ENCODE data around the gene LYL1. TPM values are rescaled to one million over a fixed set of nuclear protein-coding genes. Genes with fewer than 3 reads are reported as not detected.
A peak's percentile ranks its signal among the peaks of the same experiment; 100 is the strongest.

The LYL1 gene
- total and polyA plus RNA-seq, 9 of the 15 experiments (the other 6 are each of a cell fraction or from before 2014, with no cell fraction given) = 1.3 to 266 (median 34.0) TPM

DNA sequence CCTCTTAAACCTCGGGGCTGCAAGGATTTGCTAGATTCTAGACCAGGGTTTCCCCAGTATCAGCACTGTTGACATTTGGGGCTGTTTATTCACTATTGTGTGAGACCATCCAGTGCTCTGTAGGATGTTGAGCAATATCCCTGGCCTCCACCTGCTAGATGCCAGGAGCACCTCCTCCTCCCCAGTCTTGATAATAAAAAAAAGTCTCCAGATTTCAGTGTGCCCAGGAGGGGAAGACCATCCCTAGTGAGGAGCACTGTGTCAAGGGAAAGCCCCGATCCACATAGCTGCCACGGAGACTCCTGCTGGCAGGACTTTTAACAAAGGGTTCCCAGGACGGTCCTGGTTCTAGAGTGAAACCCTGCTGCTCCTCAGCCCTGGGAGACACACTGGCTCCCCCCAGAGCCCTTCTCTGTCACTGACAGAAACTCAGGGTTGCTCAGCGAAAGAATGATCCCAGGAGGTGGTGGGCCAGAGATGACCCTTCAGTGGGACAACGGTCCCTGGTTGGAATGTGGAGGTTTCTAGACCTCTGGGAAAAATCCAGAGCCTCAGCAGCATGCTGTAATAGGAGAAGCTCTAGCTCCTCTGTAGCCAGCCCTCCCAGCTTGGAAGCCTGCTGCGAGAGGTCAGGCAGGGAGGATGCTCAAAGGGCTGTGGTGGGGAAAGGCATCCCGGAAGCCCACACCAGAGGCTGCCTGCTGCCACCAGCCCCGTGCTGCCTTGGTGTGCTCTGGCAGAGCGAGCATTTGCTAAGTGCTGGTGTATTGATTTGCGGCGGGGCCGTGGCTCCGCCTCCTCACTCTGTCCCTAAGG, 20.3 kb downstream of the LYL1 start (continued):
- TF ChIP-seq, protein P1, sequence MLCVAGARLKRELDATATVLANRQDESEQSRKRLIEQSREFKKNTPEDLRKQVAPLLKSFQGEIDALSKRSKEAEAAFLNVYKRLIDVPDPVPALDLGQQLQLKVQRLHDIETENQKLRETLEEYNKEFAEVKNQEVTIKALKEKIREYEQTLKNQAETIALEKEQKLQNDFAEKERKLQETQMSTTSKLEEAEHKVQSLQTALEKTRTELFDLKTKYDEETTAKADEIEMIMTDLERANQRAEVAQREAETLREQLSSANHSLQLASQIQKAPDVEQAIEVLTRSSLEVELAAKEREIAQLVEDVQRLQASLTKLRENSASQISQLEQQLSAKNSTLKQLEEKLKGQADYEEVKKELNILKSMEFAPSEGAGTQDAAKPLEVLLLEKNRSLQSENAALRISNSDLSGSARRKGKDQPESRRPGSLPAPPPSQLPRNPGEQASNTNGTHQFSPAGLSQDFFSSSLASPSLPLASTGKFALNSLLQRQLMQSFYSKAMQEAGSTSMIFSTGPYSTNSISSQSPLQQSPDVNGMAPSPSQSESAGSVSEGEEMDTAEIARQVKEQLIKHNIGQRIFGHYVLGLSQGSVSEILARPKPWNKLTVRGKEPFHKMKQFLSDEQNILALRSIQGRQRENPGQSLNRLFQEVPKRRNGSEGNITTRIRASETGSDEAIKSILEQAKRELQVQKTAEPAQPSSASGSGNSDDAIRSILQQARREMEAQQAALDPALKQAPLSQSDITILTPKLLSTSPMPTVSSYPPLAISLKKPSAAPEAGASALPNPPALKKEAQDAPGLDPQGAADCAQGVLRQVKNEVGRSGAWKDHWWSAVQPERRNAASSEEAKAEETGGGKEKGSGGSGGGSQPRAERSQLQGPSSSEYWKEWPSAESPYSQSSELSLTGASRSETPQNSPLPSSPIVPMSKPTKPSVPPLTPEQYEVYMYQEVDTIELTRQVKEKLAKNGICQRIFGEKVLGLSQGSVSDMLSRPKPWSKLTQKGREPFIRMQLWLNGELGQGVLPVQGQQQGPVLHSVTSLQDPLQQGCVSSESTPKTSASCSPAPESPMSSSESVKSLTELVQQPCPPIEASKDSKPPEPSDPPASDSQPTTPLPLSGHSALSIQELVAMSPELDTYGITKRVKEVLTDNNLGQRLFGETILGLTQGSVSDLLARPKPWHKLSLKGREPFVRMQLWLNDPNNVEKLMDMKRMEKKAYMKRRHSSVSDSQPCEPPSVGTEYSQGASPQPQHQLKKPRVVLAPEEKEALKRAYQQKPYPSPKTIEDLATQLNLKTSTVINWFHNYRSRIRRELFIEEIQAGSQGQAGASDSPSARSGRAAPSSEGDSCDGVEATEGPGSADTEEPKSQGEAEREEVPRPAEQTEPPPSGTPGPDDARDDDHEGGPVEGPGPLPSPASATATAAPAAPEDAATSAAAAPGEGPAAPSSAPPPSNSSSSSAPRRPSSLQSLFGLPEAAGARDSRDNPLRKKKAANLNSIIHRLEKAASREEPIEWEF (CRISPR knock-in tag; IDR thresholded peaks at IDR 0.05) = no peak
- TF ChIP-seq, protein P2, sequence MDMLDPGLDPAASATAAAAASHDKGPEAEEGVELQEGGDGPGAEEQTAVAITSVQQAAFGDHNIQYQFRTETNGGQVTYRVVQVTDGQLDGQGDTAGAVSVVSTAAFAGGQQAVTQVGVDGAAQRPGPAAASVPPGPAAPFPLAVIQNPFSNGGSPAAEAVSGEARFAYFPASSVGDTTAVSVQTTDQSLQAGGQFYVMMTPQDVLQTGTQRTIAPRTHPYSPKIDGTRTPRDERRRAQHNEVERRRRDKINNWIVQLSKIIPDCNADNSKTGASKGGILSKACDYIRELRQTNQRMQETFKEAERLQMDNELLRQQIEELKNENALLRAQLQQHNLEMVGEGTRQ (CRISPR knock-in tag; IDR thresholded peaks at IDR 0.05) = no peak
- TF ChIP-seq NUFIP1 (IDR thresholded peaks at IDR 0.05; ENCODE audit: partially characterized antibody) (no peak), RAD21 (CRISPR knock-in tag; conservative IDR thresholded peaks at IDR 0.05 in 1 of 2, IDR thresholded peaks at IDR 0.05 in 1 of 2) (peak; percentile 27 to 71; a peak in 3 of 4 replicates), HIVEP1 (CRISPR knock-in tag; IDR thresholded peaks at IDR 0.05) (no peak), MYNN (IDR thresholded peaks at IDR 0.05) (peak; percentile 80), MYNN (CRISPR knock-in tag; IDR thresholded peaks at IDR 0.05) (no peak)
- TF ChIP-seq, protein P3, sequence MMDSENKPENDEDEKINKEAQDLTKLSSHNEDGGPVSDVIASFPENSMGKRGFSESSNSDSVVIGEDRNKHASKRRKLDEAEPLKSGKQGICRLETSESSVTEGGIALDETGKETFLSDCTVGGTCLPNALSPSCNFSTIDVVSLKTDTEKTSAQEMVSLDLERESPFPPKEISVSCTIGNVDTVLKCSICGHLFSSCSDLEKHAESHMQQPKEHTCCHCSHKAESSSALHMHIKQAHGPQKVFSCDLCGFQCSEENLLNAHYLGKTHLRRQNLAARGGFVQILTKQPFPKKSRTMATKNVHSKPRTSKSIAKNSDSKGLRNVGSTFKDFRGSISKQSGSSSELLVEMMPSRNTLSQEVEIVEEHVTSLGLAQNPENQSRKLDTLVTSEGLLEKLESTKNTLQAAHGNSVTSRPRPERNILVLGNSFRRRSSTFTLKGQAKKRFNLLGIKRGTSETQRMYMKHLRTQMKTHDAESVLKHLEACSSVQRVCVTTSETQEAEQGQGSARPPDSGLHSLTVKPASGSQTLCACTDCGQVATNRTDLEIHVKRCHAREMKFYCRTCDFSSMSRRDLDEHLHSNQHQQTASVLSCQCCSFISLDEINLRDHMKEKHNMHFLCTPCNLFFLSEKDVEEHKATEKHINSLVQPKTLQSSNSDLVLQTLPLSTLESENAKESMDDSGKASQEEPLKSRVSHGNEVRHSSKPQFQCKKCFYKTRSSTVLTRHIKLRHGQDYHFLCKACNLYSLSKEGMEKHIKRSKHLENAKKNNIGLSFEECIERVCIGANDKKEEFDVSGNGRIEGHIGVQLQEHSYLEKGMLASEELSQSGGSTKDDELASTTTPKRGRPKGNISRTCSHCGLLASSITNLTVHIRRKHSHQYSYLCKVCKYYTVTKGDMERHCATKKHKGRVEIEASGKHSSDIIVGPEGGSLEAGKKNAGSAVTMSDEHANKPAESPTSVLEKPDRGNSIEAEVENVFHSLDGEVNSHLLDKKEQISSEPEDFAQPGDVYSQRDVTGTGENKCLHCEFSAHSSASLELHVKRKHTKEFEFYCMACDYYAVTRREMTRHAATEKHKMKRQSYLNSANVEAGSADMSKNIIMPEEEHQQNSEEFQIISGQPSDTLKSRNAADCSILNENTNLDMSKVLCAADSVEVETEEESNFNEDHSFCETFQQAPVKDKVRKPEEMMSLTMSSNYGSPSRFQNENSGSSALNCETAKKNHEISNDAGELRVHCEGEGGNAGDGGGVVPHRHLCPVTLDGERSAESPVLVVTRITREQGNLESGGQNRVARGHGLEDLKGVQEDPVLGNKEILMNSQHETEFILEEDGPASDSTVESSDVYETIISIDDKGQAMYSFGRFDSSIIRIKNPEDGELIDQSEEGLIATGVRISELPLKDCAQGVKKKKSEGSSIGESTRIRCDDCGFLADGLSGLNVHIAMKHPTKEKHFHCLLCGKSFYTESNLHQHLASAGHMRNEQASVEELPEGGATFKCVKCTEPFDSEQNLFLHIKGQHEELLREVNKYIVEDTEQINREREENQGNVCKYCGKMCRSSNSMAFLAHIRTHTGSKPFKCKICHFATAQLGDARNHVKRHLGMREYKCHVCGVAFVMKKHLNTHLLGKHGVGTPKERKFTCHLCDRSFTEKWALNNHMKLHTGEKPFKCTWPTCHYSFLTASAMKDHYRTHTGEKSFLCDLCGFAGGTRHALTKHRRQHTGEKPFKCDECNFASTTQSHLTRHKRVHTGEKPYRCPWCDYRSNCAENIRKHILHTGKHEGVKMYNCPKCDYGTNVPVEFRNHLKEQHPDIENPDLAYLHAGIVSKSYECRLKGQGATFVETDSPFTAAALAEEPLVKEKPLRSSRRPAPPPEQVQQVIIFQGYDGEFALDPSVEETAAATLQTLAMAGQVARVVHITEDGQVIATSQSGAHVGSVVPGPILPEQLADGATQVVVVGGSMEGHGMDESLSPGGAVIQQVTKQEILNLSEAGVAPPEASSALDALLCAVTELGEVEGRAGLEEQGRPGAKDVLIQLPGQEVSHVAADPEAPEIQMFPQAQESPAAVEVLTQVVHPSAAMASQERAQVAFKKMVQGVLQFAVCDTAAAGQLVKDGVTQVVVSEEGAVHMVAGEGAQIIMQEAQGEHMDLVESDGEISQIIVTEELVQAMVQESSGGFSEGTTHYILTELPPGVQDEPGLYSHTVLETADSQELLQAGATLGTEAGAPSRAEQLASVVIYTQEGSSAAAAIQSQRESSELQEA (IDR thresholded peaks at IDR 0.05; ENCODE audit: low read depth) = no peak
- TF ChIP-seq, protein P4, sequence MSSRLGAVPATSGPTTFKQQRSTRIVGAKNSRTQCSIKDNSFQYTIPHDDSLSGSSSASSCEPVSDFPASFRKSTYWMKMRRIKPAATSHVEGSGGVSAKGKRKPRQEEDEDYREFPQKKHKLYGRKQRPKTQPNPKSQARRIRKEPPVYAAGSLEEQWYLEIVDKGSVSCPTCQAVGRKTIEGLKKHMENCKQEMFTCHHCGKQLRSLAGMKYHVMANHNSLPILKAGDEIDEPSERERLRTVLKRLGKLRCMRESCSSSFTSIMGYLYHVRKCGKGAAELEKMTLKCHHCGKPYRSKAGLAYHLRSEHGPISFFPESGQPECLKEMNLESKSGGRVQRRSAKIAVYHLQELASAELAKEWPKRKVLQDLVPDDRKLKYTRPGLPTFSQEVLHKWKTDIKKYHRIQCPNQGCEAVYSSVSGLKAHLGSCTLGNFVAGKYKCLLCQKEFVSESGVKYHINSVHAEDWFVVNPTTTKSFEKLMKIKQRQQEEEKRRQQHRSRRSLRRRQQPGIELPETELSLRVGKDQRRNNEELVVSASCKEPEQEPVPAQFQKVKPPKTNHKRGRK (tag; IDR thresholded peaks at IDR 0.05) = no peak

All from K562 (cell line).